Neural cell (in vitro differentiated cells): Measurements from ENCODE around the gene BCL2L2. TPM values are rescaled to one million over a fixed set of nuclear protein-coding genes. Genes with fewer than 3 reads are reported as not detected.

ENCODE experiments used
- H2AFZ ChIP-seq: fragments of 200-600, 300-800 bp; sonication (generic), shearing (Covaris generic); 2 replicates; pipeline ENCODE4 v1.6.0; 2014; ENCODE audit warnings: low read depth, mild to moderate bottlenecking, antibody characterized with exemption, low read length, moderate library complexity
- H3F3A ChIP-seq: fragments of 200-600 bp; shearing (Covaris generic); 2 replicates; pipeline ENCODE4 v1.6.1; 2016; ENCODE audit warnings: mild to moderate bottlenecking, moderate library complexity, mixed read lengths, antibody characterized with exemption, low read length; ENCODE audit not compliant: insufficient read depth, poor library complexity, severe bottlenecking
- H3K27ac ChIP-seq: fragments of 200-600, 300-800 bp; sonication (generic), shearing (Covaris generic); 2 replicates; pipeline ENCODE4 v1.5.1; 2014; ENCODE audit warnings: mild to moderate bottlenecking, low read length, moderate library complexity
- H3K27me3 ChIP-seq: fragments of 300-800, 200-600 bp; sonication (generic), shearing (Covaris generic); 2 replicates; pipeline ENCODE4 v1.6.0; 2014; ENCODE audit warnings: mild to moderate bottlenecking, low read depth, low read length, moderate library complexity; ENCODE audit not compliant: insufficient read depth
- H3K36me3 ChIP-seq: fragments of 300-800, 200-600 bp; sonication (generic), shearing (Covaris generic); 2 replicates; pipeline ENCODE4 v1.5.1; 2014; ENCODE audit warnings: mild to moderate bottlenecking, antibody characterized with exemption, low read length, moderate library complexity; ENCODE audit not compliant: insufficient read depth
- H3K4me2 ChIP-seq: fragments of 300-800, 200-600 bp; sonication (generic), shearing (Covaris generic); 2 replicates; pipeline ENCODE4 v1.6.0; 2014; ENCODE audit warnings: mild to moderate bottlenecking, low read length
- H3K4me3 ChIP-seq: fragments of 300-800, 200-600 bp; sonication (generic), shearing (Covaris generic); 2 replicates; pipeline ENCODE4 v1.5.1; 2014; ENCODE audit warnings: mild to moderate bottlenecking, low read length, moderate library complexity
- H3K79me2 ChIP-seq: fragments of 200-600 bp; shearing (Covaris generic); replicated peaks from 2 replicates; pipeline ENCODE4 v1.6.0; 2014; ENCODE audit warnings: mild to moderate bottlenecking, low read length, moderate library complexity; ENCODE audit not compliant: insufficient read depth
- H3K9ac ChIP-seq: fragments of 300-800, 200-600 bp; sonication (generic), shearing (Covaris generic); 2 replicates; pipeline ENCODE4 v1.6.1; 2016; ENCODE audit warnings: mild to moderate bottlenecking, low read length, mixed read lengths
- H3K9me2 ChIP-seq: fragments of 200-600 bp; shearing (Covaris generic); 2 replicates; pipeline ENCODE4 v1.6.1; 2016; ENCODE audit warnings: mild to moderate bottlenecking, low read length, mixed read lengths; ENCODE audit not compliant: insufficient read depth
- H3K9me3 ChIP-seq: fragments of 200-600, 300-800 bp; sonication (generic), shearing (Covaris generic); 2 replicates; pipeline ENCODE4 v1.6.1; 2016; ENCODE audit warnings: mild to moderate bottlenecking, mixed run types, low read length, moderate library complexity, mixed read lengths
- H4K20me1 ChIP-seq: fragments of 200-600 bp; shearing (Covaris generic); 2 replicates; pipeline ENCODE4 v1.6.1; 2016; ENCODE audit warnings: mild to moderate bottlenecking, mixed run types; ENCODE audit not compliant: insufficient read depth
- CTCF ChIP-seq: fragments of 450-650 bp; IDR thresholded peaks from 2 replicates; pipeline ENCODE4 v1.5.1; 2014; ENCODE audit warnings: antibody characterized with exemption, mild to moderate bottlenecking, moderate library complexity; ENCODE audit not compliant: poor library complexity, severe bottlenecking
- EP300 ChIP-seq: fragments of 450-650 bp; conservative IDR thresholded peaks from 2 replicates; pipeline ENCODE4 v1.6.1; 2014; ENCODE audit warnings: antibody characterized with exemption, mild to moderate bottlenecking, moderate library complexity; ENCODE audit not compliant: poor library complexity, severe bottlenecking
- EZH2 ChIP-seq: fragments of 200-600, 300-800 bp; shearing (Covaris generic), sonication (generic); IDR thresholded peaks from 2 replicates; pipeline ENCODE4 v1.6.1; 2014; ENCODE audit warnings: antibody characterized with exemption, low read length, borderline replicate concordance, mild to moderate bottlenecking; ENCODE audit not compliant: insufficient read depth, poor library complexity, severe bottlenecking
- MXI1 ChIP-seq: fragments of 450-650 bp; conservative IDR thresholded peaks from 2 replicates; pipeline ENCODE4 v1.6.1; 2014; ENCODE audit warnings: antibody characterized with exemption, mild to moderate bottlenecking; ENCODE audit not compliant: poor library complexity, severe bottlenecking
- POLR2AphosphoS5 ChIP-seq: IDR thresholded peaks from 2 replicates; pipeline ENCODE4 v1.6.1; 2012
- RAD21 ChIP-seq: fragments of 450-650 bp; conservative IDR thresholded peaks from 2 replicates; pipeline ENCODE4 v1.6.1; 2014; ENCODE audit warnings: antibody characterized with exemption, mild to moderate bottlenecking, moderate library complexity
- REST ChIP-seq: IDR thresholded peaks from 2 replicates; pipeline ENCODE4 v1.6.1; 2012; ENCODE audit warnings: borderline replicate concordance
- SMC3 ChIP-seq: fragments of 450-650 bp; conservative IDR thresholded peaks from 2 replicates; pipeline ENCODE4 v1.6.1; 2014; ENCODE audit warnings: antibody characterized with exemption, mild to moderate bottlenecking, moderate library complexity; ENCODE audit not compliant: poor library complexity
- TAF1 ChIP-seq: IDR thresholded peaks from 2 replicates; pipeline ENCODE4 v1.6.1; 2012; ENCODE audit warnings: low read depth
- polyA plus RNA-seq: library from polyadenylated mRNA; depleted of rRNA; stranded (reverse); fragments of >200 nt; gene quantifications from 2 replicates; pipeline ENCODE4 v1.2.3, GENCODE V29; 2014

The BCL2L2 gene
- polyA plus RNA-seq, 1 donor from 2014 or later = 35.8 TPM

GRCh38 chr14:23335623-23336022 is 29.0 kb downstream of the BCL2L2 start:
- Histone ChIP-seq H3K9ac (no peak overlapping the region), H2AFZ (no peak overlapping the region), H3F3A (no peaks in the 10 kb centered on the region), H3K4me2 (no peak overlapping the region), H3K27ac (no peak overlapping the region), H3K9me3 (no peaks in the 10 kb centered on the region), H4K20me1 (no peaks in the 10 kb centered on the region), H3K4me3 (no peak overlapping the region), H3K27me3 (no peaks in the 10 kb centered on the region), H3K36me3 (no peaks in the 10 kb centered on the region), H3K79me2 (no peaks in the 10 kb centered on the region), H3K9me2 (no peaks in the 10 kb centered on the region)
- TF ChIP-seq RAD21 (no peak), POLR2AphosphoS5 (no peak), MXI1 (no peak), EP300 (no peak), EZH2 (no peak), CTCF (no peak), TAF1 (no peak), SMC3 (no peak), REST (no peak)

- Histone ChIP-seq H4K20me1 (no peaks in the 10 kb centered on the region), H3K9me3 (no peaks in the 10 kb centered on the region), H3F3A (no peaks in the 10 kb centered on the region), H3K9me2 (no peaks in the 10 kb centered on the region), H3K27ac (no peak overlapping the region), H3K79me2 (no peaks in the 10 kb centered on the region), H2AFZ (no peak overlapping the region), H3K27me3 (no peaks in the 10 kb centered on the region), H3K9ac (no peak overlapping the region), H3K4me3 (no peak overlapping the region), H3K4me2 (no peak overlapping the region), H3K36me3 (no peaks in the 10 kb centered on the region)
- no peak for TF ChIP-seq EP300
- TF ChIP-seq CTCF = no peak
- no peak for TF ChIP-seq EZH2
- no peak for TF ChIP-seq RAD21
- no peak for TF ChIP-seq SMC3
- TF ChIP-seq MXI1 = no peak
- no peak for TF ChIP-seq REST
- no peak for TF ChIP-seq POLR2AphosphoS5
- TF ChIP-seq TAF1 = no peak
Measured at GRCh38 chr14:23339506-23340268, 33.1 kb downstream of the BCL2L2 start.
